NCI-H146 treated with DMSO at 0.1 percent for 48 hours (cell line): ENCODE data around the gene SLC37A2.
"Not testable (repeated sequence)": the region's sequence is repeated elsewhere in the genome, so short reads cannot be mapped to it uniquely, and the experiment has no call there.

Source experiments
- DNase-seq: peaks from one replicate; lab custom pipeline; 2025; ENCODE audit not compliant: unreplicated experiment; lab: John Stamatoyannopoulos, UW

SLC37A2 gene

GRCh38 chr11:125083312-125084056 is 20.4 kb downstream of the SLC37A2 start:
- DNase-seq = no peak

- DNase-seq = no peak
These were observed 20.9 kb downstream of the SLC37A2 start for GRCh38 chr11:125084057-125084416.

DNA sequence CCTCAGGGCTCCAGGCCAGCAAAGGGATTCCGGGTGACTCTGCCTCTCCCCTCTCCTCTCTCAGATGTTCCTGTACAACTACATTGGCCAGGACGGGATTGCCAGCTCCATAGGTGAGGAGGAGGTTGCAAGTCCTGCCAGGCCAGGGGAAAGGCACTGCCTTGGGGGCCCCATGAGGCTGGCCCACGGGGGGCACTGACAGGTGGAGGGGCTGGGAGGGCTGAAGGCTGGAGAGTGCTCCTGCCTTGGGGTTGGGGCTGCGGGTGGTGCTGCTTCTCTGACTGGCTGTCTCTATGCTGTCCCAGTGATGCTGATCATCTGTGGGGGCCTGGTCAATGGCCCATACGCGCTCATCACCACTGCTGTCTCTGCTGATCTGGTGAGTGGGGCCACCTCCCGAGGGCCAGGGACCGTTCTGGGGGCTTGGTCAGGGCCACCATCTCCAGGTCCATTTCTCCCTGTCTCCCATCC is 21.7 kb downstream of the SLC37A2 start:
- no peak for DNase-seq

DNA sequence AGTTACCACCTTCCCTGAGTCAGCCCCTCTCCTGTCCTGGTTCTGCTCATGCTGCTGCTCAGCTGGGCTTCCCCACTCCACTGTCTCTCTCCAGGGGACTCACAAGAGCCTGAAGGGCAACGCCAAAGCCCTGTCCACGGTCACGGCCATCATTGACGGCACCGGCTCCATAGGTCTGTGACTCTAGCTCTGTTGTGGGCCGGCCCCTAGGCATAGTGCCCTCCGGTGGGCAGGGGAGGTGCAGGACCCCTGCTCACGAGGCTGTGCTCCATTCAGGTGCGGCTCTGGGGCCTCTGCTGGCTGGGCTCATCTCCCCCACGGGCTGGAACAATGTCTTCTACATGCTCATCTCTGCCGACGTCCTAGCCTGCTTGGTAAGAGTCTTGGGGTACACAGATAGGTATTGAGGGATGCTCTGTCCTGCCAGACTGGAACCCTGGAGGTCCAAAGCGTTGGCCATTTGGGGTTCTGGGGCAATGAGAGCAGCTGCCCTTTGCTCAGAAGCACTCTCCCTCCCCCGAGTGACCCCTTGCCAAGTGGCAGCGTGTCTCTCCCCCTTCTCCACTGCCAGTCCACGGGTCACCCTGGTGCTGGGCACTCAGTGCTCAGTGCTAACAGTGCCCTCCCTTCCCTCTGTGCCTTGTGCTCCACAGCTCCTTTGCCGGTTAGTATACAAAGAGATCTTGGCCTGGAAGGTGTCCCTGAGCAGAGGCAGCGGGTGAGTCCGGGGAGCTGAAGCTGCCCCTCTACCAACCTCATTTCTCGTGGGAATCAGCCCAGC is 22.4 kb downstream of the SLC37A2 start:
- no peak for DNase-seq

DNA sequence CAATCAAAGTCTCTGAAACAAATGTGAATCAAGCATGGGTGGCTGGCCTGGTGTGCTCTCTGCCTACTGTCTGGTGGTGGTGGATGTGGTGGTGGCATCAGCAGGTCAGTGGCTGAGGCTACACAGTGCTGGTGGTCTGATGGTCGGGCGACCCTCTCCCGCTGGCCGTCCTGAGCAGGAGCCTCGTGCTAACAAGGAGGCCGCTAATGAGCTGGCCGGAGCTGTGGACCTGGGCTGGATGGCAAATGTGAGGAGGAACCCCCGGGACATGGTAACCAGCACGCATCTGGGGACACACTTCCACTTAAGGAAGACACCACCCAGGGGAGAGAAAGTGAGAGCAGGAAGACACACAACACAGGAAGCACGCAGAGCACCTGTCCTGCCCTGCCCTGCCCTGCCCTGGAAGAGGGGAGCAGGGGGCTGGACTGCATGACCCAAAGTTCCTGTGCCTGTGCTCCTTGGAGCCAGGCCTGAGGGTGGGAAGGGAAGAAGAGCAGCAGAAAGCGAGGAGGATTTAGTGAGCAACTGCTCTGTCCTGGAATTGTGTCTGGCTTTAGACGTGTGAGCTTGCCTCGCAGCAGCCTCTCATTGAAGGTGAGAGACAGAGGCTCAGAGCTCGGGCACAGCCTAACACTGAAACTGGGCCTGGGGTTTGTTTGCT is 23.7 kb downstream of the SLC37A2 start:
- no peak for DNase-seq

GRCh38 chr11:125088123-125088522 is 25.0 kb downstream of the SLC37A2 start:
- DNase-seq = no peak

DNA sequence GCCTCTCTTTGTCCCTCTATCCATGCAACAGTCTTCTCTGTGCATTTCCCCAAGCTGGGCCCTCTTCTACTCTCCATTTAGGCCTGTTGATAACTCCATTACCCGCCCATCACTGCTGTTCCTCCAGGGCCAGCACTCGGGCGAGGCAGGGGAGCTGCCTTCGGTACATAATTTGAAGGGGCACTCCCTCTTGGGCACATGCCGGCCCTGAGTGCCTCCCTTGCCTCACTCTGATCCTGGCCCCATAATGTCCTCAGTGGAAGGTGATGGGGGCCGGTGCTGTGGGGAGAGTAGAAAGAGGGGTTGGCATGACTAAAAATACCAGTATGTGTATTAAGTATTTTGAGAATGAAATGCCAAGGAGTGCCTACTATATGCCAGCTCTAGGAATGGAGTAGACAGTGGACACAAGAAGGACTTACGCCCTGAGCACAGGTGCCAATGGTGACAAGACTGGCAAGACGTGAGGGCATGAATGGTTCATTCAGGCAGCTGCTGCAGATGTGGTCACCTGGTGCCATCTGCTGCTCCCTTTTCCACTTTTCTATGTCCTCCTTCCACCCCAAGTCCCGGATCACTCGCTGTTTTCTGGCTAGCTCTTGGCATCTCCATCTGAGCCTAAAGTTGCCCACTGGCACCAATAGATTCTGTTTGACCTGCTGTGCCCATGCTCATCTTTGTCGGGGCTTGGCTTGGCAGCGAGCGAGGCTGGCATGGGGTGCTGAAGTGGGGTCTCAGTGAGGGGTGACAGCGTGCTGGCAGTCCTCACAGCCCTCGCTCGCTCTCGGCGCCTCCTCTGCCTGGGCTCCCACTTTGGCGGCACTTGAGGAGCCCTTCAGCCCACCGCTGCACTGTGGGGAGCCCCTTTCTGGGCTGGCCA is 25.7 kb downstream of the SLC37A2 start:
- DNase-seq = no peak

- not testable (repeated sequence) for DNase-seq
These were observed 26.4 kb downstream of the SLC37A2 start for GRCh38 chr11:125089481-125089880.

DNA sequence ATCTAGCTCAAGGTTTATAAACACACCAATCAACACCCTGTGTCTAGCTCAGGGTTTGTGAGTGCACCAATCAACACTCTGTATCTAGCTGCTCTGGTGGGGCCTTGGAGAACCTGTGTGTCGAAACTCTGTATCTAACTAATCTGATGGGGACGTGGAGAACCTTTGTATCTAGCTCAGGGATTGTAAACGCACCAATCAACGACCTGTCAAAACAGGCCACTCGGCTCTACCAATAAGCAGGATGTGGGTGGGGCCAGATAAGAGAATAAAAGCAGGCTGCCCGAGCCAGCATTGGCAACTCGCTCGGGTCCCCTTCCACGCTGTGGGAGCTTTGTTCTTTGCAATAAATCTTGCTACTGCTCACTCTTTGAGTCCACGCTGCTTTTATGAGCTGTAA is 27.0 kb downstream of the SLC37A2 start:
- DNase-seq = not testable (repeated sequence)

DNA sequence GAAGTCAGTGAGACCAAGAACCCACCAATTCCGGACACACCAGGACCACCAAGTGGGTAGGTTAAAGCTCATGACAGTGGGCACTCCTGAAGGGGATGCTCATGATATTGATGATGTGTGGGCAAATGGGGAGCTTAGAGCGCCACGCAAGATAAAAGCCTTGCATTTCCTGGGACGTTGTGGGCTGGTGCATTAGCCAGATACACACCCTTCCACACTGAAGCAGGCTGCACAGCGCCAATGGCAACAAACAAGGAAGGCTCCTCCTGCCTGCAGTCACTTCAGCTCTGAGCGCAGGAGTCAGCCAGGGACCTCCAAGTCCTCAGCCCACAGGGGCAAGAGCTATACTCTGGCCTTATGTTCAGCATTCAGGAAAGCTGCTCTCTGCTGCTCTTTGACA is 27.7 kb downstream of the SLC37A2 start:
- DNase-seq = no peak

DNA sequence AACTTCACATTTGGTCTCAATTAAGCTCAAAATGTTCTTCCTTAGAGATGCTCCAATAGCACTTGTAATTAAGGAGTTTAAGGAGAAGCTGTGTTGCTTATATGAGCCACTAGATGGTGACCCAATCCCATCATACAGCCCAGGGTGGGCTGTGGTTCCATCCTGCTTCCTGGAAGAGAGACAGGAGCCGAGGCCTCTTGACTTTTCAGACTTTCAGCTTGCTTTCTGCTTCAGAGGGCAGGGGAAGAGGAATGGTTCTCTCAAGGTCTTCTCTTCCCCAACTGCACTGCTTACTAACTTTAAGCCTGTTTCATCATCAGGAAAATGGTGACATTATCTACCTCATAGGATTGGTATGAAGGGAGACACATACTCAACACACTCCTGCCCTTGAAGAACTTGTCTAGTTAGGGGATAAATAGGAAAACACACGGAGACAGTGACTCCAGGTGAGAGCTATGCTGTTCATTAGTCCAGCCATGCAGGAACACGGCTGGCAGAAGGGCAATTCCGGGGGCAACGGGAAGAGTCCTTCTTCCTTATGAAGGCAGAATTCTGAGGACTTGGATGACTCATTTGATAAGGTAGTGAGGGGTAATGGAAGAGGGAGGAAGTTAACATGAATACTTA is 28.3 kb downstream of the SLC37A2 start:
- peak; percentile 5 for DNase-seq

GRCh38 chr11:125091877-125092664 is 29.0 kb downstream of the SLC37A2 start:
- no peak for DNase-seq

DNA sequence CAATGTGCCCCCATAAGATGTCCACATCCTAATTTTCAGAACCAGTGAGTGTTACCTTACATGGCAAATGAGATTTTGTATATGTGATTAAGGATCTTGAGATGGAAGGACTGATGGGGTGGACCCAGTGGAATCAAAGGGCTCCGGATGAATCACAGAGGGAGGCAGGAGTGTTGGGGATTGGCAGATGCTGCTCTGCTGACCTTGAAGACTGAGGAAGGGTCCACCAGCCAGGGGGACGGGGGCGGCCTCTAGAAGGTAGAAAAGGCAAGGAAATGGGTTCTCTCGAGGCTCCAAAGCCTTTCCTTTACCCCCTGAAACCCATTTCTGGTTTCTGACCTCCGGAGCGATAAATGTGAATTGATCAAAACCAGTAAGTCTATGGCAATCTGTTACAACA is 29.6 kb downstream of the SLC37A2 start:
- no peak for DNase-seq

GRCh38 chr11:125093502-125093901 is 30.4 kb downstream of the SLC37A2 start:
- no peak for DNase-seq

DNA sequence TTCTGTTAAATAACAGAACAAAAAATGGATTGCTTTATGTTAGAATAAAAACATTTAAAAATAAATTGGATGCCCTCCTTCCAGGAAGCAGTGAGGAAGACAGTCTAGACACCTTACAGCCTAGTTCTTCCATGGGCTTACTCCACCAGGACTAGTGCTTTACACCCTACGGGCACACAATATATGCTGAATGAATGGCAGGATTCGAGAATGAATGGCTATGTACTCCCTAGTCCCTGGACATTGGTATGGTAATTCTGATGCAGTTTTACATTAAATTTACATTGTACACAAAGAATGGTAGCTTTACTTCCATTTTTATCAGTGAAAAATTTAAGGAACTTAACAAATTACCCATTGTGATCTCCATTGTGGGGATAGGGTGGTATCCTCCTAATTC is 31.6 kb downstream of the SLC37A2 start:
- no peak for DNase-seq

DNA sequence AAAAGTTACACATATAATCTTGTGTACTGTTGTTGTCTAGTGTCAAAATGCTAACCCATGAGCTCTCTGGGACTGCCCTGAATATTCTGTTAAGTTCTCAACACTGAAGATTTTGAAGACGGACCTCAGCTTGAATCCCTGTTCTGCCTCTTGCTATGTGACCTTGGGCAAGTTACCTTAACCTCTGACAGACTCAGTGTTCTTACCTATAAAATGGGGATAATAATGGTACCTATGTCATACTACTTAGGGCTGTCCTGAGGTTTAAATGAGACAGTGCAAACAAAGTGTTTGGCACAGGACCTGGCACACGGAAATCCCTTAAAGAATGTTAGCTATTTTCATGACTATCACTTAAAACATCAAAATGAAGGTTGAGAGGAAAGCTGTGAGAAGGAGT is 37.0 kb downstream of the SLC37A2 start:
- no peak for DNase-seq

- DNase-seq = no peak
These were observed 38.5 kb downstream of the SLC37A2 start for GRCh38 chr11:125101596-125101995.

DNA sequence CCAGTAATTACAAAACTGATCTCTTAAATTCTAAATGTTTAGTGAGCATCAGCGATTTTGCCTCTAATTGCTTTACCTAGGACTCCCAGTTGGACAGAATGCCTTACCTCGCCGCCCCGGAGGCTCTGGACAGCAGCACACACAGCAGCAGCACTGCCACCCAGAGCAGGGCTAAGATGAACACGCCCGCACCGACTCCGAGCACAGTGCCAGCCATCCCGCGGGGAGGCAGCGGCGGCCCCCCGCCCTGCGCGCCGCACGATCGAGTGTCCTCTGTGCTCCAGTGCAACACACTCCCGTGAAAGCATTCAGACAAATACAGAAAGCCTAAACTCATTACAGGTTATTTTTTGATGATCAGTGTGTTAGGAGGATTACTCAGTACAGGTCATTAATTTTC is 38.9 kb downstream of the SLC37A2 start:
- DNase-seq = no peak

DNA sequence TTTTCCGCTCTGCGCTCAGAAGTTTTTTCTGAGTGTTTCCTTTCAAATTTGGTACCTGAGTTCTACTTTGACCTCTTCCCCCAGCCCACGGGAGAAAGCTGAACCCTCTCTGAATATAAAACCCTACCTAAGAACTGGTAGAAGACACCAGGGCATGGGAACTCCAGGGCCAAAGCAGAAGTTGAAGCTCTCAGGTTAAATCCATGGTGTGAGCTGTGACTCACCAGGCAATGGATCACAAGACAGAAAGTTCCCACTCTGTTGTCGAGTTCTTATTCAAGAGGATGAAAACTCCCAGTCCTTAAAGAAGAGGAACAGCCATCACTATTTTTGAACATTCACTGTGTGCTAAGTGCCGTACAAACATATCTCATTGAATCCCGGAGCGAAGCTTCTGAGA is 39.4 kb downstream of the SLC37A2 start:
- no peak for DNase-seq

GRCh38 chr11:125105926-125106325 is 42.8 kb downstream of the SLC37A2 start:
- no peak for DNase-seq
